Mammary epithelial cell (primary cell): ENCODE data around the gene PSTPIP1.

Source experiments
- CTCF ChIP-seq, 2 donors: IDR thresholded peaks in 1 of 2; conservative IDR thresholded peaks in 1 of 2; 2 replicates each; pipeline ENCODE4 v1.5.1; 2011 to 2012; ENCODE audit warnings: inconsistent platforms in 2 of 2, low read length in 2 of 2, mild to moderate bottlenecking in 2 of 2, control low read depth in 1 of 2, low read depth in 1 of 2; ENCODE audit not compliant: insufficient read depth in 1 of 2; ENCODE audit errors: extremely low read depth in 1 of 2
- EZH2 ChIP-seq: IDR thresholded peaks from 2 replicates; pipeline ENCODE4 v1.6.1; 2012; ENCODE audit warnings: low read length, inconsistent platforms, borderline replicate concordance

- TF ChIP-seq EZH2 (no peak), CTCF (conservative IDR thresholded peaks at IDR 0.05 in 1 of 2, IDR thresholded peaks at IDR 0.05 in 1 of 2; ENCODE audit: extremely low read depth in 1 of 2, insufficient read depth in 1 of 2, low read depth in 1 of 2, low read length in 2 of 2) (no peak)
Measured at GRCh38 chr15:77001966-77002365, 7.0 kb downstream of the PSTPIP1 start.
